Kidney capillary endothelial cell (primary cell): Measurements from ENCODE around the gene CELF4.

Source experiments
- DNase-seq: peaks from one replicate; pipeline ENCODE4 v3.0.0-alpha.2; 2018; ENCODE audit warnings: low spot score

The CELF4 gene

GRCh38 chr18:37315935-37316334 lies 249.7 kb downstream of the CELF4 start:
- no peak for DNase-seq

GRCh38 chr18:37314534-37314933 lies 251.1 kb downstream of the CELF4 start:
- no peak for DNase-seq

GRCh38 chr18:37313624-37314023 lies 252.0 kb downstream of the CELF4 start:
- no peak for DNase-seq

- DNase-seq: no peak
These were observed 255.7 kb downstream of the CELF4 start for GRCh38 chr18:37309861-37310260.

GRCh38 chr18:37309059-37309458 lies 256.5 kb downstream of the CELF4 start:
- no peak for DNase-seq

GRCh38 chr18:37307181-37307580 lies 258.4 kb downstream of the CELF4 start:
- no peak for DNase-seq

GRCh38 chr18:37306432-37306831 lies 259.2 kb downstream of the CELF4 start:
- no peak for DNase-seq

GRCh38 chr18:37305066-37305465 lies 260.5 kb downstream of the CELF4 start:
- no peak for DNase-seq

- DNase-seq: no peak
These were observed 261.5 kb downstream of the CELF4 start for GRCh38 chr18:37304012-37304680.

- DNase-seq: no peak
These were observed 262.6 kb downstream of the CELF4 start for GRCh38 chr18:37303009-37303408.

GRCh38 chr18:37302519-37302918 lies 263.1 kb downstream of the CELF4 start:
- no peak for DNase-seq

GRCh38 chr18:37299471-37300304 lies 265.9 kb downstream of the CELF4 start:
- peak; percentile 87 for DNase-seq

GRCh38 chr18:37298816-37299215 lies 266.8 kb downstream of the CELF4 start:
- no peak for DNase-seq

GRCh38 chr18:37297106-37297505 lies 268.5 kb downstream of the CELF4 start:
- no peak for DNase-seq

GRCh38 chr18:37294951-37295350 lies 270.6 kb downstream of the CELF4 start:
- peak; percentile 20 for DNase-seq

- no peak for DNase-seq
These were observed 272.2 kb downstream of the CELF4 start for GRCh38 chr18:37293359-37293758.

GRCh38 chr18:37289423-37289822 lies 276.2 kb downstream of the CELF4 start:
- no peak for DNase-seq

- DNase-seq: no peak
These were observed 278.0 kb downstream of the CELF4 start for GRCh38 chr18:37287601-37288000.

- DNase-seq: no peak
These were observed 278.8 kb downstream of the CELF4 start for GRCh38 chr18:37286801-37287200.

GRCh38 chr18:37285825-37286224 lies 279.8 kb downstream of the CELF4 start:
- DNase-seq: no peak

- no peak for DNase-seq
These were observed 281.3 kb downstream of the CELF4 start for GRCh38 chr18:37284260-37284659.

- no peak for DNase-seq
These were observed 283.1 kb downstream of the CELF4 start for GRCh38 chr18:37282386-37283037.
